Stimulated activated CD4-positive, alpha-beta T cell treated with anti-CD3 and anti-CD28 coated beads, Interleukin-2, amount 100 ng/mL, for 4 hours (primary cell): ENCODE data around the gene PPP2R2C.

ENCODE experiments used
- DNase-seq: peaks from one replicate; pipeline ENCODE4 v3.0.0-alpha.2; 2020; ENCODE audit warnings: low read depth

Gene PPP2R2C

DNA sequence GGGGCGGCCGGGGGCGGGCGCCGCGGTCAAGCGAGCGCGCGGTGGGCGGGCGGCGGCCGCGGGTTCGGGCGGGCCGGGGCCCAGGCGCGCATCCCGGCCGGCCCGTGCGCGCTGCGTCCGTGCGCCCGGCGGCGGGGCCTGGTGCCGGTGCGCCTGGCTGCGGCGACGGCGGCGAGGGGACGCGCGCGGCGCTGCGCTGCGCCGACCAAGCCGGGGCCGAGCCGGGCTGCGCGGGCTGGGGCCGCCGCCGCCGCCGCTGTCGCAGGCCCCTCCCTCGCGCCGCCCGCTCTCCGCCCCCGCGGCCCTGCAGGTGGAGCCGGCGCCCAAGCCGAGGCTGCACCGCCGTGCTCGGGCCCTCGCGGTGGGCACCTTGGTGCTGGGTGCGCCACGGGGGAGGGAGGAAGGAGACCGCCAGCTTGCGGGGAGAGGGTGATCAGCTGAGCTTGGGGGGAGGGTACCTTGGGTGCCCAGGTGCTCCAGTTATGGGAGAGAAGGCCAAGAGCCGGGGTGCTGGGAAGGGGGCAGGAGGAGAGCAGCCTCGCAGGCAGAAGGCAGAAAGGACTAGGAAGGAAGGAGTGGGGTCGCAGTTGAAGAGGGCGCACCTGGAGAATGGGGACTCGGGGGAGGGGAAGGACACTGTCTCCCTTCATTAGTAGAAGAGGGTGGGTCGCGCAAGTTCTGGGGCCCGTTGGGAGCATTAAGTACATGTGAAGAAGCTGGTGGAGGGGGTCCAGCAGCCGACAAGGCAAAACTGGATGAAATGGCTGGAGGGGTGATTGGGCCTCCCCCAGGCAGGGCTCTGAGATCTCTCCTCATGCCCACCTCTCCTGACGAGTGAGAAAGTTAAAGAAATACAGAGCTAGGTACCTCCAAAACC is at the start of gene PPP2R2C:
TSS of gene PPP2R2C (minus strand) at position 228 of the 877 bp plus-strand sequence. CDS start 385 bp downstream, outside the sequence.
- no peak for DNase-seq

DNA sequence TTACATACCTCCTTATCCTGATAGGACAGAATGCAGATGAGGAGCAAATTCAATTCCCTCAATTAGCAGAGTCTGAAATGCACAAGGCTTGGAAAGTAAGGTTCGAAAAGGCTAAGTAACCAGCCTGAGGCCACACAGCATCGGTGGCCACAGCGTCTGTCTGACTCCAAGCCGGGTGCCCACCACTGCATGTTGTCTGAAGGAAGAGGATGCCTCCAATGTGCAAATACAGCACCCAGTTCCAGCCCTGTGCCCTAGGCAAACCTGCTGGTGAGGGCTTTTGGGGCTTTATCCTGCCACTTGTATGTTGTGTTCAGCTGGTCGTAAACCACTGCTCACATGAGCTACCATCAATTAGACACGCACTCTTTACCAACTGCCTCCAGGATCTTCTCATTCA is 48.6 kb upstream of the PPP2R2C start:
- no peak for DNase-seq

DNA sequence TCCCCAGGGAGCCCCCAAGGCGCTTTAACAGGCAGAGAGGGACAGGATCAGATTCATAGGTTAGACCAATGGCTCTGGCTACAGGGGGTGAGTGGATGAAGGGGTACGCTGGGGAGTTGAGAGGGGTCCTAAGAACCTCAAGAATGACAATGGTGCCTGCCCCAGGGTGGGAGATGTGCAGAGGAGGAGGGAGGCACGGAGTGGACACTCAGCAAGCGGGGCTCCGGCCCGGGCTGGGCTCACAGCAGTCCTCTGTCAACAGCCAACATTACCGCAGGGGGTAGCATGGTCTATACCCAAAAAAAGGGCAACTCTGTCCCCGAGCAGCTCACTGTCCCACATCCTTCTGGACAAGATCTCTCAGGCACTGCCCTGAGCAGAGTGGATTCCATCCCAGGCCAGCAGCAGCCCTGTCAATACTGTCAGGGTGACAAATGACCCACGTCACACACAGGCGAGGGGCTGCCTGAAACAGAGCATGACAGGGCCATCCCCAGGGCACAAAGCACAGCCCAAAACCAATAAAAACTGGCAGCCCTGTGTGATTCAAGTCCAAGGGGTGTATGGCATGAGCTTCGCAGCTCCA is 47.7 kb upstream of the PPP2R2C start:
- DNase-seq, result no peak

- no peak for DNase-seq
These were observed 44.8 kb upstream of the PPP2R2C start for GRCh38 chr4:6517171-6517570.

DNA sequence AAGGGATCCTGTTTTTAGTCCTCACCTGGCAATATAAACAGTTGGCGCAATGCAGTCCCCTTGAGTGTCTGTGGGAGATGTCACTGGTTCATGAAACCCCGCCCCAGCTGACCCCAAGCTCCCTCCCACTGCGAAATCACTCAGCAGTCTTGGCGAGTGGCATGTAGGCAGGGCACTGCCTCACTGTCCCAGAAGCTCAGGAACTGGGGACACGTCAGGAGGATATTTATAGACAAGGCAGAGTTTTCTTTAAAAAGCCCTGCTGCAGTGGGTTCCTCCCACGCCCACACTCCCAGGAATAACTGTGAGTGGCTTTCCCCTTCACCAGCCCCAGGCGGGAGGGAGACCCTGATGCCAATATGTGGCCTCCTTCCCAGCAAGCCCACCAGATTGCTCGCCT is 44.3 kb upstream of the PPP2R2C start:
- no peak for DNase-seq

- no peak for DNase-seq
These were observed 43.9 kb upstream of the PPP2R2C start for GRCh38 chr4:6516281-6516680.

- no peak for DNase-seq
These were observed 41.3 kb upstream of the PPP2R2C start for GRCh38 chr4:6513678-6514077.

DNA sequence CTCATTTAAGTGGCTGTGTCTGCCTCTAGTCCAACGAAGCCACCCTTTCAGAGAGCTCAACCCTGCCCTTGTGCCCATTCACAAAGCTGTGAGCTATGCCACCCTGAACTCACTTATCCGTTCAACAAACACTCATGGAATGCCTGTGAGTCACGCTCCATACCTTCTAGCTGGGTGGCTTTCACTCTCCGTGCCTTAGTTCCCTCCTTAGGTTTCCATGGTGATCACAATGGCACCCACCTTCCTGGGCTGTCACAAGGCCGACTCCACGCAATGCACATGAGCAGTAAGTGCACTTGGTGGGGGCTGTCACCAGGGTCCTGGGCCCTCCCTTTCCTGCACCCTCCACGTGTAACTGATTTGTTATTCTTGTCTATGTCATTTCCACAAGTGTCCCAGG is 37.2 kb upstream of the PPP2R2C start:
- no peak for DNase-seq

DNA sequence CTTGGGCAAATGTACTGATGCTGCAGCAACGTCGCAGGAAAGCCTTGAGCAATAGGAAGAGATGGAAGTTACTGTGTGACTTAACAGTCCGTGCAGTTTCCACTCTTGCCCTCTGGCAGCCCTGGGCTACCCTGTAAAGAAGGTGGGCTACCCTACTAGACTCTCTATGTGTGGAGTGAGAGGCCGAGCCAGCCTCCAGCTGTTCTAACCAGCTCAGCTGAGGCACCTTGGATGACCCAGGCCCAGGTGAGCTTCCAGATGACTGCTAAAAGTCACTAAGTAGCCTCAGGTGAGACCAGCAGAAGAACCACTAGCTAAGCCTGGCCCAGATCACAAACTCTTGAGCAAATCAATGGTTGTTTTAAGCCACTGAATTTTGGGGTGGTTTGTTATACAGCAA is 34.9 kb upstream of the PPP2R2C start:
- DNase-seq, result no peak

GRCh38 chr4:6506616-6507140 is 34.3 kb upstream of the PPP2R2C start:
- DNase-seq, result no peak

GRCh38 chr4:6504900-6505496 is 32.6 kb upstream of the PPP2R2C start:
- no peak for DNase-seq

- no peak for DNase-seq
These were observed 30.5 kb upstream of the PPP2R2C start for GRCh38 chr4:6502747-6503465.

- no peak for DNase-seq
These were observed 29.7 kb upstream of the PPP2R2C start for GRCh38 chr4:6502147-6502546.

DNA sequence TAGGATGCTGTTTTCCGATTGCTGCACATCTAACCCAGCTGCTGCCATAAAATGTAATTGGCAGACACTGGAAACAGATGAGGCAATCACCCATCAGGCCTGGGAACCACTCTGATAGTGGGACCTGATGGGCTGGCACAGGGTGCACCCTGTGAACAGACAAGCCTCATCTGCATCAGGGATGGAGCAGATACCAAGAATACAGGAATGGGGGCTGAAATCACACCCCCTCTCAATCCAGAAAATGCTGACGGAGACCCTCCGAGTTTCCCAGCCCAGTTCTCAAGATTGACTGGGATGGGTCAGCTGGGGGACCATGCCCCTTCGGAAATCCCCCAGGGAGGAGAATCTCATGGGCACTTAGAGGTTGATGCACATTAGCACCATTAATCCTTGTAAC is 28.8 kb upstream of the PPP2R2C start:
- DNase-seq, result no peak

- DNase-seq, result no peak
These were observed 28.2 kb upstream of the PPP2R2C start for GRCh38 chr4:6500481-6501140.

GRCh38 chr4:6499238-6499600 is 26.8 kb upstream of the PPP2R2C start:
- DNase-seq, result no peak

DNA sequence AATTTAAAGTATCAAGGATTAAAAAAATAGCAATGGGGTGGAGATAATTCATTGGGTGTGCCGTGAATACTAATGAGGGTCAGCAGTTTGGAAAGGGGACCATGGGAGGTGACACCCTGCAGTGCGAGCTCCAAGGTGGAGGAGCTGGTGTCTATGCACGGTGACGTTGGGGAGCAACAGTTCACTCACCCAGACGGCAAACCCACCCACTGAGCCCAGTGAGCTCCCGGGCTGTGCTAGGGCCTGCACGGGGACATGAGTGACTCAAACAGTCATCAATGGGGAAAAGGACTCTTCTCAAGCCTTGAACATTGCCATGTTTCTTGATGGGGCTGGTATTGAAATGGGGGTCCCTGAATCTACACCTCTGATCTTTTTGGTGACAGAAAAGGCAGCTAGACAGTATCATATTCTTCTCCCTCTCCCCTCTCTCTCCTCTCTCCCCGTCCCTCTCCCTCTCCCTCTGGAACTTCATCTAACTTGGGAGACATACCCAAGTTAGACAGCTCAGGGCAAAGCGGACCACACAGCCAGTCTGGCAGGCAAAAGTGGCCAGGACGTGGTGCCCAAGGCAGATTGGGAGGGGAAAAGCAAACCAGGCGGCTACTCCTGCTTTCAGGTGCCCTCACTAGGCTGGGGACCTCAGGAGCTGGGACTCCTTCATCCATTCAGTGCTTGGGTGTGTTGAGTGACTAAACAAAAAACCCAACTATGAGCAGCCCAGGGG is 26.3 kb upstream of the PPP2R2C start:
- no peak for DNase-seq

GRCh38 chr4:6497796-6498195 is 25.4 kb upstream of the PPP2R2C start:
- DNase-seq, result no peak

- no peak for DNase-seq
These were observed 23.3 kb upstream of the PPP2R2C start for GRCh38 chr4:6495736-6496135.

DNA sequence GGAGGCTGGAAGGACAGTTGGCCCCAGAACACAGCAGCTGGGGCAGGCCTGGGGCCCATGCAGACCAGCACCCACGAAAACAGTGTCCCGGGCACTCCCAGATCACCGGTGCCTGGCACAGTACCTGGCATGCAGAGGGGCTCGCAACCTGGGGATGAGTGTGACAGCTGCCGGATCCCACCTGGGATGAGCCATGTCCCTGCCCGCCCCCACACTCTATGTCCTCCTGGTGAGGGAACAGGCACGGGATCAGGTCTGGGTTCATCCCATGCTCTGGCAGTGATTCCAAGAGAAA is 22.8 kb upstream of the PPP2R2C start:
- DNase-seq, result no peak
